GM06990 (cell line): ENCODE measurements around the gene FOXN3.

ENCODE experiments used
- DNase-seq: peaks from one replicate; pipeline ENCODE4 v3.0.0-alpha.2; 2011; ENCODE audit not compliant: insufficient read length; ENCODE audit errors: extremely low read depth
- H3K27me3 ChIP-seq: replicated peaks from 2 replicates; pipeline ENCODE4 v1.6.0; 2011; ENCODE audit warnings: low read length; ENCODE audit not compliant: control insufficient read depth, insufficient read depth
- H3K36me3 ChIP-seq: 2 replicates; pipeline ENCODE4 v1.5.1; 2011; ENCODE audit warnings: low read length; ENCODE audit not compliant: control insufficient read depth, insufficient read depth
- H3K4me3 ChIP-seq: replicated peaks from 2 replicates; pipeline ENCODE4 v1.5.1; 2011; ENCODE audit warnings: low read depth, mild to moderate bottlenecking, control low read depth, low read length
- TF ChIP-seq, protein P1 (sequence below): IDR thresholded peaks from 2 replicates; pipeline ENCODE4 v1.5.1; 2011; ENCODE audit warnings: low read length, control low read depth, mild to moderate bottlenecking, inconsistent platforms; ENCODE audit not compliant: insufficient read depth, poor library complexity, severe bottlenecking

FOXN3 gene

DNA sequence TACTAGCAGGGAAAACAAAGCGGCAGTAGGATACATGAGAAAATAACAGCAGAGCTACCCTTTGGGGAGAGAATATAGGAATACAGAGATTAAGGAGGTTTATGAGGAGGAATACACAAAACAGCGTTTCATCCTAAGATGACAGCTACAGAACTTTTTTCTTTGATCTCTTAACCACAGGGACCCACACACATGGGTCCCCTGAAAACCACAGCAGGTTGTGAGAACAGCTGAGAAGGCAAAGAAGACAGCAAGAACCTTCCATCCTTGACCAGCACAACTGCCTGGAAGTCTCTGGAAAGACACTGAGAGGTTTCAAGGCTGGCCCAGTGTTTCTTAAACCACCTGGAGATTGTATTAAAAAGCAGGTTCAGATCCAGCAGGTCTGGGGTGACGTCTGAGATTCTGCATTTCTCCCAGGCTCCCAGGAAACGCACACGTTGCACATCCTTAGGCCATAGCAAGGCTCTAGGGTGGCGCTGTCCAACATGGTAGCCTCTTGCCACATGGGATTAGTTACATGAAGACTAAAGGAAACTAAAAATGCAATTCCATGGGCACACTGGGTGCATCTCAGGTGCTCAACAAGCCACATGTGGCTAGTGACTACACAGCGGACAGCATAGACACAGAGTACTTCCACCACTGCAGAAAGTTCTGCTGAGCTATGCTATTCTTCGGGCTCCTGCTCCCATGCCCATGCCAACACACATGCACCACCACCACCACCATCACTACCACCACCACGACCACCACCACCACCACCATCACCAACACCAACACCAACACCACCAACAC is 92.3 kb downstream of the FOXN3 start:
- no peak for DNase-seq
- H3K27me3 ChIP-seq: no peaks in the 10 kb centered on the region
- TF ChIP-seq, protein P1, sequence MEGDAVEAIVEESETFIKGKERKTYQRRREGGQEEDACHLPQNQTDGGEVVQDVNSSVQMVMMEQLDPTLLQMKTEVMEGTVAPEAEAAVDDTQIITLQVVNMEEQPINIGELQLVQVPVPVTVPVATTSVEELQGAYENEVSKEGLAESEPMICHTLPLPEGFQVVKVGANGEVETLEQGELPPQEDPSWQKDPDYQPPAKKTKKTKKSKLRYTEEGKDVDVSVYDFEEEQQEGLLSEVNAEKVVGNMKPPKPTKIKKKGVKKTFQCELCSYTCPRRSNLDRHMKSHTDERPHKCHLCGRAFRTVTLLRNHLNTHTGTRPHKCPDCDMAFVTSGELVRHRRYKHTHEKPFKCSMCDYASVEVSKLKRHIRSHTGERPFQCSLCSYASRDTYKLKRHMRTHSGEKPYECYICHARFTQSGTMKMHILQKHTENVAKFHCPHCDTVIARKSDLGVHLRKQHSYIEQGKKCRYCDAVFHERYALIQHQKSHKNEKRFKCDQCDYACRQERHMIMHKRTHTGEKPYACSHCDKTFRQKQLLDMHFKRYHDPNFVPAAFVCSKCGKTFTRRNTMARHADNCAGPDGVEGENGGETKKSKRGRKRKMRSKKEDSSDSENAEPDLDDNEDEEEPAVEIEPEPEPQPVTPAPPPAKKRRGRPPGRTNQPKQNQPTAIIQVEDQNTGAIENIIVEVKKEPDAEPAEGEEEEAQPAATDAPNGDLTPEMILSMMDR: no peak
- no peaks in the 10 kb centered on the region; the same call in 1 of the 2 replicates for H3K36me3 ChIP-seq
- H3K4me3 ChIP-seq: no peak overlapping the region

DNA sequence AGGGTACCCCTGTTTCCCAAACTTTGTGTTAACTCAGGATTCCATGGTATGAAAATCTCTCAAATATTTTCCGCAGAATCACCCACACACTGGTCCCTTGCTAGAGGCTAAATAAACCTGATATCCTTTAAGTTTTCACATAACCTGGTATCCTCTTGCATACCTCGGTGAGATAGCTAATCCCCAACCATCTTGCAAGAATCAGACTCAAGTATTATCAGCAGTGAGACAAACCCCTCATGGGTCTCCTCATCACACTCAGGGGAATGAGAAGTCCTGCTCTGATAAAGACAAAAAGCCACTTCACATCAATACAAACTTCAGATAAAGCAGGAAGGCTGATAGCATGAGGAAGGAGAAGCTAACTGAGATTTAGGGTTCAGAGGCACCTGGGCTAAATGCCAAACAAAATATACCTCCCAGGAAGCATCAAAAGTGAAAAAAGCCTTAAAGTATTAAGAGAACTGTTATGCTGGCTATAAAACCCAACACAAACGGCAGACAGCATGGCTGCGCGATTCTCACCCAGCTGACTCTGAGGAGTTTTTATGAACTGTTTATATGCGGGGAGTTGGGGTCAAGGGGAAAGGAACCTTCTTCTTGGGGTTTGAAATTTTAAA is 96.5 kb downstream of the FOXN3 start:
- Histone ChIP-seq H3K4me3 (no peak overlapping the region), H3K27me3 (no peaks in the 10 kb centered on the region), H3K36me3 (peaks cover 1% of the 10 kb centered on the region)
- TF ChIP-seq, protein P1: no peak
- no peak for DNase-seq

DNA sequence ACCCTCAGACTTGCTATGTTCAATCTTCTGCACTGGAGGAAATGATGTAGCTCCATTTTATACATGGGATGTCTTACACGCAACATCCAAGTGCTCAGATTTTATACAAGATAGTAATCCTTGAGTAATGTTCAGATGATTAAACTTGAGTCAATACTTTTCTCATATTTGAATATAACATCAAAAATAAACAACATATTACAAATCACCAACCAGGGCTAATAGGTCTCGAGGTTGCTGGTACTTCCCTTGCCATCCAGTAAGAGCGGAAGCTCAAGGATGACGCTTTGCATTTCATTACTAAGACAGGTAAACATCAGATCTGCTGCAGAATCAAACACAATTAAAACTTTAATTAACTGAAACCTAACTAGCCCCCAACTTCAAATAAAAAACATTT is 97.3 kb downstream of the FOXN3 start:
- H3K36me3 ChIP-seq: peaks cover 2% of the 10 kb centered on the region
- TF ChIP-seq, protein P1: no peak
- no peak overlapping the region for H3K4me3 ChIP-seq
- DNase-seq: no peak
- no peaks in the 10 kb centered on the region for H3K27me3 ChIP-seq

DNA sequence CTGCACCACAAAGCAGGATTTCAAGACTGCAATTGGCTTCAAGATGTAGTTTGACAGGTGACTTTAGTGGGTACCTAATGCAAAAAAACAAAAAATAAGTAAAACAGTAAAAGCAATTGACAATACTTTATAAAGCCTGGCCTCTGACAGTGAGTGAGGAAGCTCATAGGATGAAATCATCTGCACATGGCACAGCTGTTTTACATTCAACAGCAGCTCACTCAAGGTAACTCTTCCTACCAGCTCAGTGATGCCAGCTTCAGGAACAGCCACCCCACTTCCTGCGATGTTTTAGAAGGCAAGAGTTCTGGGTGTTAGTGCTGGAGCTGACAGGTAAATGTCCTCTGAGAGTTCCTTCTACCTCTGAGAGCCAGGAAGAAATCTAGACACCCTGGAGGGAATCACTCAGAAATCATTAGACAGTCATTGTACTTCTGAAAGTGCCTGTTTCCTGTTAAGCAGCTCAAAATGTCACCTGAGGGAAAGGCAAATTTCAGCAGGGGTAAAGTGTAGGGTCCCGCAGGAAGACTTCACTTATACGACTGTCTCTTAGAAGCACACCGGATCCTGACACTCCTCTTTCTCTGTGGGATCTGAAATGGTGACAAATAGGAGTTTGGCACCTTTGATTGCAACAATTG is 99.9 kb downstream of the FOXN3 start:
- no peaks in the 10 kb centered on the region for H3K27me3 ChIP-seq
- no peak for DNase-seq
- H3K4me3 ChIP-seq: no peak overlapping the region
- TF ChIP-seq, protein P1: no peak
- peaks cover 2% of the 10 kb centered on the region for H3K36me3 ChIP-seq

DNA sequence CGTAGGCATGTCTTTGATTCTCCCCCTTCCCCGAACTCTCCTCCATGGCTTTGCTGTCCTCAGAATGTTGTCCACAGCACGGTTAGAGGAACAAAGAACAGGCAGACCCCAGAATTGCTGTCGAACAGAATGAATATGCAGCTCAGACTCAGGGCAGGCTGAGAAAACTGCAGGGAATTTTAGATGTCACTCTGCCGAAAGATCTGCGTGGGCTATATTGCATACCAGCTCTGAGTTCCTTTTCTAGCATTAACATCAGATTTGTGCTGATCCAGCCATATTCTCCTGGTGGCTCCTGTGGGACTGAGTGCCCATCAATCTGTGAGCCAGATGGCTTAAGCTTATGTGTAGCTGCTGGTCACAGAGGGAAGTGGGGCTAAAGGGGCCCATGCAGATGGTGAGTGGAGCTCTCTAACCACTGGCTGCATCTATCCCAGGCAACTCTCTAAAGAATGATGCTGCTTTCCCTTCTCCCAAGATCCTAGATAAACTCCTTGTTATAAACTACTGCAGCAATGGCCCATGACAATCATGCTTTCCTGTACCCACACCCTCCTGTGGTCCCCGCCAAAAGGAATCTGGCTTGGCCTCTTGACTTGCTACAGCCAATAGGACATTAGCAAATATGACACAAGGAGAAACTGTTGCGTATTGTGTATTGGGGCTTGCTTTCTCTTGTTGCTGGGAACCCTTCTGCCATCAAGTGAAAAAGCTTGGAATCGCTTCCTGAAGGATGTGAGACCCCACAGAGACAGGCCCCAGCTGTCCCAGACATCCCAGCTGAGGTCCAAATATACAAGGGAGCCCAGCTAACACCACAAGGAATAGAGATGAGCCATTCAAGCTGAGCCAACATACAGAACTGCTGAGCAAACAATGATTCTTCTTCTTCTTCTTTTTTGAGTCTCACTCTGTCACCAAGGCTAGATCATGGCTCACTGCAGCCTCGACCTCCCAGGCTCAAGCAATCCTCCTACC is 101.3 kb downstream of the FOXN3 start:
- H3K27me3 ChIP-seq: no peaks in the 10 kb centered on the region
- H3K36me3 ChIP-seq: peaks cover 2% of the 10 kb centered on the region
- no peak overlapping the region for H3K4me3 ChIP-seq
- DNase-seq: no peak
- TF ChIP-seq, protein P1: no peak
